ENCODE data around the gene TMEM178B.

- no peak for TF ChIP-seq CTCF (tag by site-specific recombination; IDR thresholded peaks at IDR 0.05)
- no peak for TF ChIP-seq ZNF701 (tag by site-specific recombination; IDR thresholded peaks at IDR 0.05)
- no peak for TF ChIP-seq ZFP37 (tag by site-specific recombination; IDR thresholded peaks at IDR 0.05)
- no peak for TF ChIP-seq YY1 (tag by site-specific recombination; IDR thresholded peaks at IDR 0.05)
- TF ChIP-seq KLF10 (tag by site-specific recombination; IDR thresholded peaks at IDR 0.05), result no peak
- TF ChIP-seq ZBTB44 (tag by site-specific recombination; IDR thresholded peaks at IDR 0.05), result no peak
- TF ChIP-seq ZNF10 (tag by site-specific recombination; IDR thresholded peaks at IDR 0.05), result no peak
- no peak for TF ChIP-seq ZNF138 (tag by site-specific recombination; IDR thresholded peaks at IDR 0.05; ENCODE audit: borderline replicate concordance)
- no peak for TF ChIP-seq ZNF274 (IDR thresholded peaks at IDR 0.05; ENCODE audit: low read length)
- no peak for TF ChIP-seq ZNF274 (tag by site-specific recombination; IDR thresholded peaks at IDR 0.05; ENCODE audit: borderline replicate concordance)
Measured at GRCh38 chr7:141500608-141501007, 426.7 kb downstream of the TMEM178B start.
